Activated CD4-positive, alpha-beta T cell treated with anti-CD3 and anti-CD28 coated beads for 36 hours (primary cell): ENCODE results near the gene PSMD1. TPM values are rescaled to one million over a fixed set of nuclear protein-coding genes. Genes with fewer than 3 reads are reported as not detected.
A peak's percentile ranks its signal among the peaks of the same experiment; 100 is the strongest.

Experiments used
- ATAC-seq: fragments of 200-7000 bp; cut with Tn5 transposase; one replicate; pipeline ENCODE4 v1.10.0; 2021; ENCODE audit warnings: mild to moderate bottlenecking, moderate library complexity
- CTCF ChIA-PET: fragments of 350-600 bp; sonication (Branson Sonifier 250); formaldehyde crosslinking; loops from one replicate; lab custom pipeline; 2021; ENCODE audit warnings: antibody characterized with exemption; lab: Charles Lee
- POLR2A ChIA-PET: fragments of 350-600 bp; sonication (Branson Sonifier 250); formaldehyde crosslinking; loops from one replicate; lab custom pipeline; 2021; ENCODE audit warnings: antibody characterized with exemption, inconsistent platforms; lab: Charles Lee
- DNase-seq: peaks from one replicate; pipeline ENCODE4 v3.0.0-alpha.2; 2020
- H3K27ac Mint-ChIP-seq: one replicate; pipeline ENCODE4 v1.8.0; 2021; ENCODE audit warnings: mixed read lengths
- H3K27me3 Mint-ChIP-seq: one replicate; pipeline ENCODE4 v1.8.0; 2021; ENCODE audit warnings: mixed read lengths
- H3K36me3 Mint-ChIP-seq: one replicate; pipeline ENCODE4 v1.8.0; 2021; ENCODE audit warnings: low read depth, mixed read lengths
- H3K4me1 Mint-ChIP-seq: one replicate; pipeline ENCODE4 v1.8.0; 2021; ENCODE audit warnings: mixed read lengths
- H3K4me3 Mint-ChIP-seq: one replicate; pipeline ENCODE4 v1.8.0; 2021; ENCODE audit warnings: mild to moderate bottlenecking, moderate library complexity, mixed read lengths
- H3K9me3 Mint-ChIP-seq: one replicate; pipeline ENCODE4 v1.8.0; 2021; ENCODE audit warnings: low read depth, mixed read lengths
- intact Hi-C, 2 experiments: fragments of 100-400 bp; cut with DNase I in 1 of 2; cut with micrococcal nuclease in 1 of 2; formaldehyde crosslinking; loops; one replicate each; pipeline versions ENCODE4 v1.14.2 to v1.15.1; 2022 to 2024; cut with DNase I, micrococcal nuclease
- total RNA-seq, 2 experiments: library from RNA; stranded (reverse); gene quantifications; one replicate each; pipeline ENCODE4 v1.2.3, GENCODE V29; 2021

The PSMD1 gene
- total RNA-seq, 2 experiments from 2014 or later, result 112 to 160 TPM

GRCh38 chr2:231117148-231117547 lies 60.5 kb downstream of the PSMD1 start:
- Mint-ChIP-seq H3K4me1 (peaks cover 41% of the 10 kb centered on the region), H3K4me3 (no peak overlapping the region), H3K9me3 (no peaks in the 10 kb centered on the region), H3K27me3 (no peaks in the 10 kb centered on the region), H3K36me3 (peaks cover 21% of the 10 kb centered on the region), H3K27ac (no peak overlapping the region)
- CTCF ChIA-PET, result interaction anchor here (1.8 to 2.1 kb wide), 2 partner anchors 13 to 293 kb away, joined by 5 to 7 read pairs; no protein-coding TSS in a partner anchor
- DNase-seq (no peak), ATAC-seq (no peak)
- intact Hi-C loops, result no loop called here
- POLR2A ChIA-PET, result no interaction called here

DNA sequence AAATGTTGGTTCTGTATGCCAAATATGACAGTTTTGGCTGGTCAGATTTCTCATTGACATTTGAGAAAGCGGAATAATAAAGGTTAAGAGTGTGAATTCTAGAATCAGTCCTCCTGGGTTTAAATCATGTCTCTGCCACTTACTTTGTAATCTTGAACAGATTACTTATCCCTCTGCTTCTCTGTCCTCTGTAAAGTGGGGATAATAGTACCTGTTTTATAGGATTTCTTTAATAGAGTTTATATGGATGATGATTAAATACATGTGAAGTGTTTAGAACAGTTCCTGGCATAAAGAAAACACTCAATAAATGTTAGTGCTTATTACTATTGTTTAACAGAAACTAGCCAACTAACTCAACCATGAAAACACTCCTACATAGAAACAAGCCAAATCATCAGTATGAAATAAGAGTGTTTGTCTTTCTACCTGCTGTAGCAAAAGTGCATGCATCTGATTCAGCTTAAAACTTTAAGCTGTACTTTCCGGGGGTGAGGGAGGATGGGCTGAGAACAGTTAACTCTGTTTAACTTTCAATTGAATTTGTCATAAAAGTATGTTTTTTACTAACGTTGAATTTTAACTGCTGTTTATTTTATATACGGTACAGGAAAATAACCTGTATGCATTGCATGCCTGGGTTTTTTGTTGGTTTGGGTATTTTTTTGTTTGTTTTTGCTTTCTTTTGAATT lies 61.4 kb downstream of the PSMD1 start:
- peak overlapping the region; percentile 47 for H3K27ac Mint-ChIP-seq
- ChIA-PET CTCF (interaction anchor here (0.6 kb wide), 1 partner anchor 69 kb away, joined by 3 read pairs; no protein-coding TSS in a partner anchor), POLR2A (no interaction called here)
- no peak overlapping the region for H3K4me3 Mint-ChIP-seq
- H3K36me3 Mint-ChIP-seq, result peaks cover 18% of the 10 kb centered on the region
- H3K27me3 Mint-ChIP-seq, result no peaks in the 10 kb centered on the region
- intact Hi-C loops, result no loop called here
- ATAC-seq (peak; percentile 33), DNase-seq (no peak)
- H3K4me1 Mint-ChIP-seq, result peaks cover 42% of the 10 kb centered on the region
- no peaks in the 10 kb centered on the region for H3K9me3 Mint-ChIP-seq

DNA sequence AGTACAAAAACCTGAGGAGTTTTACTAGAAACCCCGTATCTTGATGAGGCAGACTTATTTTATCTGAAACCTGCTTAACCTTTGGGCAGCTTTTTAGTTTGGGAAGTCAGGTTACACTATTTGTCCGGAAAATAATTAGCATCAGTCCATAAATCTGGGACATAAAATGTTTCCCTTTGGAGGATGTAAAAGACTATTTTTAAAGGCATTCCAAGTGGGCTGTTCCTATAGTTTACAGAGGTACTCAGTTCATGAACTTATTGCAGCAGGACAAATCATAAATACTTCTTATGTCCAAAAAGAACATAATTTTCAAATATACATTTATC lies 61.9 kb downstream of the PSMD1 start:
- peak overlapping the region; percentile 47 for H3K27ac Mint-ChIP-seq
- POLR2A ChIA-PET, result no interaction called here
- DNase-seq, result no peak

DNA sequence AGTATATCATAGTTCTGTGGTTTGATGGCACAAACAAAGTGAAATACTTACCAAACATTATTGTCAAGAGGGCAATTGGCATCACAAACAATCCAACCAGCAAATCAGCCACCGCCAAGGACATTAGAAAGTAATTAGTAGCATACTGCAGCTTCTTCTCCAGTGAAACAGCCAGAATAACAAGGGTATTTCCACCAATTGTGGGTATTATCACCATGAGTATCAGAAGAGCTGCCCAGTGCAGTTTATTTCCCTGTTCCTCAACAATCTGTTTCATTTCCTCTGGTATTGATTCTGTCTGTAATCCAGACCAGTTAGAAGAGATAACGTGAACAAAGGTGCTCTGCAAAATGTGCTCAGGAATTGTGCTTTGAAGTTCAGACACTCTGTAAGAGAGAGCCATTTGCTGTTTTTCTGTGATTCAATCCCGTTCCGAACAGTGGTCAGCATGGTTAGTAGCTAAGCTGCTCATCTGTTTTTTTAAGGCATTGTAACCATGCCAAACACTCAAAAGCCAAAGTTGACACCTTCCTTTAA lies 66.8 kb downstream of the PSMD1 start:
- Mint-ChIP-seq H3K27ac (peak overlapping the region; percentile 65), H3K4me3 (peak overlapping the region; percentile 32), H3K4me1 (peaks cover 44% of the 10 kb centered on the region), H3K36me3 (peaks cover 7% of the 10 kb centered on the region), H3K27me3 (no peaks in the 10 kb centered on the region), H3K9me3 (no peaks in the 10 kb centered on the region)
- ChIA-PET CTCF (interaction anchor here (0.8 to 3.3 kb wide), 5 partner anchors 11 to 138 kb away, joined by 3 to 17 read pairs (median 5); no protein-coding TSS in a partner anchor), POLR2A (no interaction called here)
- intact Hi-C loops, result no loop called here
- DNase-seq (peak; percentile 11), ATAC-seq (peak; percentile 43)

More for the DNA sequence above, 61.9 kb downstream of the PSMD1 start:
- intact Hi-C loops, result no loop called here
- ATAC-seq, result no peak
- H3K4me3 Mint-ChIP-seq, result no peak overlapping the region
- CTCF ChIA-PET, result no interaction called here
- H3K36me3 Mint-ChIP-seq, result peaks cover 18% of the 10 kb centered on the region
- no peaks in the 10 kb centered on the region for H3K27me3 Mint-ChIP-seq
- no peaks in the 10 kb centered on the region for H3K9me3 Mint-ChIP-seq
- H3K4me1 Mint-ChIP-seq, result peaks cover 48% of the 10 kb centered on the region

DNA sequence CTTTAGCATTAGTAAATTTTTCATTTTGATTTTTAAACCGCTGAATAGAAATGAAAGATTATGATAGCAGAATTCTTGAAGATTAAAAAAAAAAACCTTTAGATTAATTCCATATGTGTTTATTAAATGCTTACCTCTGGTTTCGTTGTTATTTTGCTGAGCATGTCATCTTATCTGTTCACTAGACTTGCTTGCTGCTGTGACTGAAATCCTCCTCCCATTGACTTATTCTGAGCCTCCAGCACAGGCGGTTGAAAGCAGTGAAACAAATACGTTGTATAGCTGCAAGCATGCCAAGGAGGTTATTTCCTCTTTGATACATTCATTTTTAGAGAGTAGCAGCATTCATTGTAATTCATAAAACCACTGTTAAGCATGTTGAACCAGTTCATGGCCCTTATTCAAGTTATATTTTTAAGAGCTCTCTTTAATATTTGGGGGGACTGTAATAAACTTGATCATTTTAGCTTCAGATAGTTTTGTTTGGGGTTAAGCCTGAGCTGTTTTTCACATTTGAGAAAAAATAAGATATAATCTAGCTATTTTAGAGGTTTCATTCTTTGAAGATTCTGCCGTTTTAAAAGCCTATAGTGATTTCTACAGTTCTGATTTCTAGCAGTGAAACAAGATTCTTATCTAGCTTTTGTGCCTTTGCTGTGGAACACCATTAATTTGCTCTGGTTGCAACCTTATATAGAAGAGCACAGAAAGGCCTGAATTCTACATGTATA lies 68.3 kb downstream of the PSMD1 start, which contains the start of gene HTR2B:
HTR2B (minus strand) TSS at position 205 of the 731 bp plus-strand sequence. CDS start 1,278 bp downstream, outside the sequence.
- H3K9me3 Mint-ChIP-seq, result no peaks in the 10 kb centered on the region
- H3K27ac Mint-ChIP-seq, result peak within 1 kb of the TSS; percentile 75
- ChIA-PET CTCF (interaction anchor here (0.6 to 1.4 kb wide), 8 partner anchors 10 to 258 kb away, joined by 3 to 12 read pairs (median 3); no protein-coding TSS in a partner anchor), POLR2A (interaction anchor here (0.7 kb wide), 3 partner anchors 15 to 60 kb away, joined by 4 to 10 read pairs (median 8); no protein-coding TSS in a partner anchor)
- intact Hi-C loops, result no loop called here
- DNase-seq (peak; percentile 60), ATAC-seq (peak; percentile 96)
- H3K27me3 Mint-ChIP-seq, result no peaks in the 10 kb centered on the region
- peaks cover 35% of the 10 kb centered on the region for H3K4me1 Mint-ChIP-seq
- H3K36me3 Mint-ChIP-seq, result peaks cover 6% of the 10 kb centered on the region
- peak within 1 kb of the TSS; percentile 60 for H3K4me3 Mint-ChIP-seq

- Mint-ChIP-seq H3K4me1 (peaks cover 30% of the 10 kb centered on the region), H3K27me3 (no peaks in the 10 kb centered on the region), H3K27ac (no peak overlapping the region), H3K9me3 (no peaks in the 10 kb centered on the region), H3K4me3 (no peak overlapping the region), H3K36me3 (peaks cover 3% of the 10 kb centered on the region)
- DNase-seq, result no peak
- ATAC-seq, result no peak
- POLR2A ChIA-PET, result no interaction called here
- CTCF ChIA-PET, result interaction anchor here (1.3 kb wide), 1 partner anchor 22 kb away, joined by 12 read pairs; no protein-coding TSS in a partner anchor
- intact Hi-C loops, result no loop called here
Measured at GRCh38 chr2:231126123-231126522, 69.5 kb downstream of the PSMD1 start.

GRCh38 chr2:231127480-231127879 lies 70.8 kb downstream of the PSMD1 start:
- POLR2A ChIA-PET, result no interaction called here
- Mint-ChIP-seq H3K9me3 (no peaks in the 10 kb centered on the region), H3K27ac (no peak overlapping the region), H3K27me3 (no peaks in the 10 kb centered on the region), H3K4me1 (peaks cover 28% of the 10 kb centered on the region), H3K36me3 (peaks cover 3% of the 10 kb centered on the region), H3K4me3 (no peak overlapping the region)
- intact Hi-C loops, result no loop called here
- ATAC-seq (no peak), DNase-seq (no peak)
- CTCF ChIA-PET, result interaction anchor here (0.9 to 1.6 kb wide), 3 partner anchors 8 to 23 kb away, joined by 3 to 5 read pairs (median 3); no protein-coding TSS in a partner anchor

GRCh38 chr2:231127936-231128335 lies 71.3 kb downstream of the PSMD1 start:
- Mint-ChIP-seq H3K9me3 (no peaks in the 10 kb centered on the region), H3K4me1 (peaks cover 28% of the 10 kb centered on the region)
- POLR2A ChIA-PET, result no interaction called here

DNA sequence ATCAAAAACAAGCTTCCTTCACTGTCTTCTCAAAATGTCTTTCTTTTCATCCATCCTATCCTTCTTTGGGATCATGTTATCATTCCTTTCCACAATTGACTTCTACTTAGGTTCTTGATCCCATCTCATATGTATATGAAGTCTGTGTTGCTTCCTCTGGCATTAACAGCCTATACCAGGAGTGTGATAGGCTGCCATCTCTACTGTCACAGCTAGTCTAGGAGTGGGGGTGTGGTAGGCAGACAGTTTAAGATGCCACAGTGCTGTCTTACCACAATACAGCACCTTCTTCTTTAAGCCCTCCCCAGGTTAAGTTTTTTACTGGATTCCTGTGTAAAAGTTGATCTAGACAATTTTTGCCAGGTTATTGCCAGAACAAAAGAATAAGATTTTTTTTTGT lies 71.9 kb downstream of the PSMD1 start:
- intact Hi-C loops, result no loop called here
- H3K27ac Mint-ChIP-seq, result no peak overlapping the region
- no peaks in the 10 kb centered on the region for H3K9me3 Mint-ChIP-seq
- no peak for ATAC-seq
- peaks cover 3% of the 10 kb centered on the region for H3K36me3 Mint-ChIP-seq
- H3K27me3 Mint-ChIP-seq, result no peaks in the 10 kb centered on the region
- DNase-seq, result no peak
- ChIA-PET POLR2A (no interaction called here), CTCF (interaction anchor here (0.7 to 1.6 kb wide), 7 partner anchors 8 to 1300 kb away, joined by 3 to 5 read pairs (median 3); no protein-coding TSS in a partner anchor)
- H3K4me3 Mint-ChIP-seq, result no peak overlapping the region
- H3K4me1 Mint-ChIP-seq, result peaks cover 22% of the 10 kb centered on the region

More at GRCh38 chr2:231127936-231128335, 71.3 kb downstream of the PSMD1 start:
- Mint-ChIP-seq H3K36me3 (peaks cover 3% of the 10 kb centered on the region), H3K27ac (no peak overlapping the region), H3K27me3 (no peaks in the 10 kb centered on the region), H3K4me3 (no peak overlapping the region)
- CTCF ChIA-PET, result interaction anchor here (0.7 to 1.6 kb wide), 5 partner anchors 9 to 1300 kb away, joined by 3 to 5 read pairs (median 3); no protein-coding TSS in a partner anchor
- DNase-seq (no peak), ATAC-seq (no peak)
- intact Hi-C loops, result no loop called here

GRCh38 chr2:231129216-231129615 lies 72.5 kb downstream of the PSMD1 start:
- Mint-ChIP-seq H3K27ac (no peak overlapping the region), H3K4me1 (peaks cover 15% of the 10 kb centered on the region), H3K9me3 (no peaks in the 10 kb centered on the region), H3K4me3 (no peak overlapping the region), H3K36me3 (peaks cover 3% of the 10 kb centered on the region), H3K27me3 (no peaks in the 10 kb centered on the region)
- DNase-seq, result no peak
- ATAC-seq, result no peak
- intact Hi-C loops, result no loop called here
- ChIA-PET POLR2A (no interaction called here), CTCF (interaction anchor here (1.0 to 2.8 kb wide), 4 partner anchors 9 to 251 kb away, joined by 3 to 12 read pairs (median 3); no protein-coding TSS in a partner anchor)
